GM12878 (cell line): ENCODE results near the gene KIF26A. TPM values are rescaled to one million over a fixed set of nuclear protein-coding genes. Genes with fewer than 3 reads are reported as not detected.

Source experiments
- ATAC-seq: fragments of 200-7000 bp; cut with Tn5 transposase; 3 replicates; pipeline ENCODE4 v1.9.1; 2020; ENCODE audit warnings: mild to moderate bottlenecking, moderate library complexity
- BruUV-seq: library from RNA; stranded (reverse); fragments of 400-500 nt; replicated peaks from 2 replicates; lab custom pipeline; 2021; lab: Mats Ljungman, UMichigan
- CTCF ChIA-PET: fragments of 300-600 bp; sonication (Branson Sonifier 250); formaldehyde crosslinking; extraction: SDS; loops from one replicate; lab custom pipeline; 2021; ENCODE audit warnings: inconsistent platforms; lab: Yijun Ruan, JAX
- POLR2A ChIA-PET: fragments of 350-600 bp; formaldehyde crosslinking; extraction: SDS; loops from one replicate; lab custom pipeline; 2021; ENCODE audit warnings: inconsistent platforms; lab: Charles Lee
- RAD21 ChIA-PET: fragments of 300-600 bp; sonication (Branson Sonifier 250); formaldehyde crosslinking; loops from one replicate; lab custom pipeline; 2023; ENCODE audit warnings: antibody characterized with exemption; ENCODE audit not compliant: unreplicated experiment; lab: Charles Lee
- SMC1A ChIA-PET: fragments of 300-600 bp; sonication (Branson Sonifier 250); formaldehyde crosslinking; loops from one replicate; lab custom pipeline; 2023; ENCODE audit not compliant: unreplicated experiment, uncharacterized antibody; lab: Charles Lee
- DNase-seq: peaks from one replicate; pipeline ENCODE4 v3.0.0-alpha.2; 2011; ENCODE audit warnings: low read depth, low spot score
- FAIRE-seq: peaks from 3 replicates; lab custom pipeline; 2011; peaks lifted over from hg19 to GRCh38; lab: Jason Lieb, UNC
- H2AFZ ChIP-seq: 2 replicates; pipeline ENCODE4 v1.6.0; 2011; ENCODE audit warnings: low read depth, low read length, control low read depth; ENCODE audit not compliant: control insufficient read depth
- H3K27ac ChIP-seq: 2 replicates; pipeline ENCODE4 v1.5.1; 2011; ENCODE audit warnings: control low read depth; ENCODE audit not compliant: control insufficient read depth, insufficient read depth
- H3K27me3 ChIP-seq, 2 experiments: replicated peaks in 1 of 2; 2 replicates each; pipeline versions ENCODE4 v1.6.0 to v1.6.1; 2011; ENCODE audit warnings: low read length in 1 of 2; ENCODE audit not compliant: control insufficient read depth in 2 of 2, insufficient read depth in 2 of 2
- H3K36me3 ChIP-seq, 2 experiments: 2 replicates each; pipeline ENCODE4 v1.5.1; 2011; ENCODE audit warnings: low read length in 1 of 2; ENCODE audit not compliant: control insufficient read depth in 2 of 2, insufficient read depth in 2 of 2
- H3K4me1 ChIP-seq: 2 replicates; pipeline ENCODE4 v1.6.1; 2011; ENCODE audit warnings: mild to moderate bottlenecking, low read length, moderate library complexity, mixed read lengths; ENCODE audit not compliant: control insufficient read depth, insufficient read depth
- H3K4me2 ChIP-seq: 2 replicates; pipeline ENCODE4 v1.6.0; 2011; ENCODE audit warnings: control low read depth; ENCODE audit not compliant: control insufficient read depth, insufficient read depth
- H3K4me3 ChIP-seq: fragments of 200-600 bp; sonication (generic); 2 replicates; pipeline ENCODE4 v1.5.1; 2016
- H3K79me2 ChIP-seq: 2 replicates; pipeline ENCODE4 v1.6.0; 2011; ENCODE audit warnings: low read length; ENCODE audit not compliant: control insufficient read depth, insufficient read depth
- H3K9ac ChIP-seq: 2 replicates; pipeline ENCODE4 v1.8.0; 2011; ENCODE audit warnings: low read length, control low read depth, mixed read lengths; ENCODE audit not compliant: control insufficient read depth, insufficient read depth
- H3K9me3 ChIP-seq: replicated peaks from 3 replicates; pipeline ENCODE4 v1.5.1; 2011; ENCODE audit warnings: mild to moderate bottlenecking, low read length; ENCODE audit not compliant: control insufficient read depth, insufficient read depth
- H4K20me1 ChIP-seq: 2 replicates; pipeline ENCODE4 v1.6.0; 2011; ENCODE audit not compliant: control insufficient read depth, insufficient read depth
- CBFB ChIP-seq: IDR thresholded peaks from 2 replicates; pipeline ENCODE4 v1.6.1; 2016; ENCODE audit warnings: antibody characterized with exemption, low read depth
- CHD4 ChIP-seq: fragments of 200-600 bp; sonication (generic); IDR thresholded peaks from 2 replicates; pipeline ENCODE4 v1.6.1; 2016; ENCODE audit warnings: mild to moderate bottlenecking
- CREB1 ChIP-seq: IDR thresholded peaks from 2 replicates; pipeline ENCODE4 v1.6.1; 2012; ENCODE audit warnings: low read depth, mild to moderate bottlenecking, inconsistent platforms
- CTCF ChIP-seq, 3 experiments: IDR thresholded peaks in 2 of 3; conservative IDR thresholded peaks in 1 of 3; 2 replicates each; pipeline ENCODE4 v1.5.1; 2011; ENCODE audit warnings: low read depth in 3 of 3, low read length in 3 of 3, mild to moderate bottlenecking in 3 of 3, control low read depth in 2 of 3, moderate library complexity in 2 of 3, inconsistent platforms in 1 of 3, mixed read lengths in 1 of 3; ENCODE audit not compliant: control insufficient read depth in 2 of 3, insufficient read depth in 1 of 3; ENCODE audit errors: extremely low read depth in 1 of 3
- ESRRA ChIP-seq: IDR thresholded peaks from 2 replicates; pipeline ENCODE4 v1.6.1; 2012; ENCODE audit warnings: mild to moderate bottlenecking, low read length, improper control_type of control experiment
- ETV6 ChIP-seq, 2 experiments: fragments of 450-650 bp in 1 of 2; IDR thresholded peaks in 1 of 2; conservative IDR thresholded peaks in 1 of 2; 2 replicates each; pipeline ENCODE4 v1.6.1; 2014; ENCODE audit warnings: antibody characterized with exemption in 1 of 2, borderline replicate concordance in 1 of 2, low read depth in 1 of 2, mild to moderate bottlenecking in 1 of 2, moderate library complexity in 1 of 2
- HDGF ChIP-seq: fragments of 450-650 bp; IDR thresholded peaks from 2 replicates; pipeline ENCODE4 v1.6.1; 2016; ENCODE audit warnings: antibody characterized with exemption
- NR2C2 ChIP-seq: IDR thresholded peaks from 2 replicates; pipeline ENCODE4 v1.6.1; 2011; ENCODE audit warnings: borderline replicate concordance, low read depth; ENCODE audit not compliant: control insufficient read depth, insufficient read length
- RAD21 ChIP-seq: IDR thresholded peaks from 2 replicates; pipeline ENCODE4 v1.6.1; 2011; ENCODE audit warnings: mild to moderate bottlenecking, low read depth, low read length, moderate library complexity; ENCODE audit not compliant: insufficient read depth
- RAD51 ChIP-seq: fragments of 450-650 bp; IDR thresholded peaks from 2 replicates; pipeline ENCODE4 v1.6.1; 2016; ENCODE audit warnings: moderate library complexity, mild to moderate bottlenecking, inconsistent platforms
- SIN3A ChIP-seq: IDR thresholded peaks from 2 replicates; pipeline ENCODE4 v1.6.1; 2012; ENCODE audit warnings: low read depth, low read length, improper control_type of control experiment
- SREBF1 ChIP-seq: IDR thresholded peaks from 2 replicates; pipeline ENCODE4 v1.6.1; 2012; ENCODE audit warnings: mild to moderate bottlenecking, low read length
- USF1 ChIP-seq: IDR thresholded peaks from 2 replicates; pipeline ENCODE4 v1.6.1; 2011; ENCODE audit warnings: borderline replicate concordance, low read depth, mild to moderate bottlenecking, moderate library complexity, mixed read lengths, low read length; ENCODE audit not compliant: insufficient read depth; ENCODE audit errors: extremely low read length
- WGBS: methylation state at CpG from one replicate; pipeline ENCODE4 v1.1.6; 2016; ENCODE audit warnings: low lambda C conversion rate; ENCODE audit not compliant: insufficient replicate concordance, insufficient coverage; ENCODE audit errors: missing lambda C conversion rate; 5-methylcytosine and 5-hydroxymethylcytosine counted together
- in situ Hi-C: fragments of 300-500 bp; cut with MboI; formaldehyde crosslinking; loops from 9 replicates; pipeline ENCODE4 v1.14.3; 2018; ENCODE audit warnings: mixed read lengths
- intact Hi-C: fragments of 100-400 bp; cut with micrococcal nuclease; formaldehyde crosslinking; loops from one replicate; pipeline ENCODE4 v1.14.2; 2022; ENCODE audit not compliant: unreplicated experiment
- polyA plus RNA-seq, 11 experiments: library from polyadenylated mRNA; depleted of rRNA in 4 of 11; unstranded in 6 of 11; stranded (reverse) in 5 of 11; fragments of >200 nt; fragmentation: Nextera tagmentation in 4 of 11; fragmentation: Illumina TruSeq in 1 of 11; extraction: Ambion mirVana in 4 of 11; extraction: Trizol in 1 of 11; gene quantifications; 1 replicate in 1 of 11; 2 replicates in 10 of 11; pipeline versions ENCODE4 v1.2.1 to v1.2.3, GENCODE V29; 2011 to 2016; ENCODE audit warnings: inconsistent platforms in 2 of 11, missing spikeins in 2 of 11, low read depth in 1 of 11
- total RNA-seq, 4 experiments: library from RNA; depleted of rRNA in 3 of 4; stranded (reverse); fragments of >200 nt in 3 of 4; fragmentation: Illumina TruSeq in 1 of 4; extraction: Trizol in 1 of 4; gene quantifications; 2 replicates each; pipeline versions ENCODE4 v1.2.1 to v1.2.3, GENCODE V29; 2013 to 2021
- TF ChIP-seq, protein P1 (sequence below): fragments of 450-650 bp; conservative IDR thresholded peaks from 2 replicates; pipeline ENCODE4 v1.6.1; 2017; ENCODE audit warnings: mild to moderate bottlenecking, moderate library complexity
- TF ChIP-seq, protein P2 (sequence below): fragments of 450-650 bp; IDR thresholded peaks from 2 replicates; pipeline ENCODE4 v1.6.1; 2017; ENCODE audit warnings: borderline replicate concordance

The KIF26A gene
- total and polyA plus RNA-seq, 10 of the 15 experiments (the other 5 are each of a cell fraction or from before 2014, with no cell fraction given): 0.05 TPM; not detected in 9

DNA sequence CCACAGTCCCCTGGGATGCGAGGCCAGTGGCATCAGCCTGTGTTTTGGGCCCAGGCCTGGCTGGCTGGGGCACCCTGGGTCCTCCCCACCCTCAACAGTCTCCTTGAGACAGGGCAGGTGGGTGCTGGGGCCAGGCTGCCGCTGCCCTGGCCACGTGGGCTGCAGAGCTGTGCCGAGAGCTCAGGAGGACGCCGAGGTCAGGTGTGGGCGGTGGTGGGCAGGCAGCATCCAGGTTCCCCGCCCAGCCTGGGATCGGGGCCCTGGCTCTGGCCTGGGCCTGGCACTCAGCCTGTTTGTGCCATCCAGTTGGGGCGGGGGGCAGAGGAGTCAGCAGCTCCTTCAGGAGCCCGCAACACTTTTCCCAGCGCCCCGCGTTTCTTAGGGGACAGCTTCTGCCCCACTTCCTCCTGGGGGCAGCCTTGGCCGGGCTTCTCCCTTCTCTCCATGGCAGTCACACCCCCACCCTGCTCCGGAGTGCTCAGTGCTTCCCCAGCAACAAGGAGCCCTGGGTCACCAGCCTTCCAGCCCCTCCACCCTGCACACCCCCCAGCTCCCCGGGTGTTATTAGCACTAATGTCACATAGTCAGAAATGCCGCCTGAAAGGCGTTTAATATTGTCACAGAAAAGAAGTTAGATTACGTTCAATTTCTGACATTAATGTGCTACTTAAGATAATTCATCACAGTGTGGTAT, 30.8 kb downstream of the KIF26A start (continued):
- TF ChIP-seq ETV6 (conservative IDR thresholded peaks at IDR 0.05 in 1 of 2, IDR thresholded peaks at IDR 0.05 in 1 of 2; ENCODE audit: borderline replicate concordance in 1 of 2, low read depth in 1 of 2) (no peak), CHD4 (no peak), RAD51 (no peak), CBFB (no peak)

DNA sequence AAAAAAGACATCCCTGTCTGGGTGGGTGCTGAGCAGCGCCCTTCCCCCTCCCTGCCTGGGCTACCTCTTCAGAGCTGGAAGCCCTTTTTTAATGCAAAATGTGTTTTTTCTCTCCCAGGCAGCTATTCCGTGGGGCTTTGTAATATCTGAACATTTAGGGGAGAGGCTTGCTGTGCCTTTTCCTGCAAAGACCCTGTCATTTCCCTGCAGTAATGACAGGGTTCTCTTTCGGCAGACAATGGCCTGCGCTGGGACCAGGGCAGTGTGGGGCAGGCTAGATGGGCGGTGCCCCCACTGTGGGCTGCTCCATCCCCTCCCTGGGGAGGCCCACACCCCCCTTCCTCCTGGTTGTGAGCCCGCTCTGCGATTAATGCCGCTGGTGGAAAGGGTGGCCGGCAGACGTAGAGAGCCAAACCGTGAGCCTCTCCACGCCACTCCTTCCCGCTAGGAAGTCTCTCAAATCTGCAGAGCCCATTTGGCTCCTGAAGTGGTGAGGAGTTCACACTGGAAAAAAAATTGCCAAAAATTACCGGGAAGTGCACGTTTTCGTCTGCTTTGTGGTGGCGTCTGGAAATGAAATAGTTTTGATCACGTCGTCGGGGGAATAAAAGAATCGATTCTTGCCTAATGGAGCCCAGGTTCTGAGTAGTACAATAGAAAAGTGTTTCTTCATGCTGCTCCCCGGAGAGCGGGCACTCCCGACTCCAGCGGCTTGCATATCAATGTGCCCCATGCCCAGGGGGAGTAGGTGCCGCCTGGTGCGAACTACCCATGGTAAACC, 31.5 kb downstream of the KIF26A start:
- Histone ChIP-seq H3K4me1 (no peaks in the 10 kb centered on the region), H3K36me3 (no peaks in the 10 kb centered on the region), H3K79me2 (no peaks in the 10 kb centered on the region), H3K9ac (no peak overlapping the region), H3K9me3 (no peaks in the 10 kb centered on the region), H3K27me3 (no peaks in the 10 kb centered on the region), H3K4me2 (no peak overlapping the region), H4K20me1 (no peaks in the 10 kb centered on the region), H3K27ac (no peak overlapping the region), H3K4me3 (no peak overlapping the region), H2AFZ (no peak overlapping the region)
- 55% methylated on average over 25 of the region's 27 CpGs for WGBS
- BruUV-seq: no TSS peak
- FAIRE-seq: no peak
- ATAC-seq: no peak
- in situ Hi-C loops (no loop called here), intact Hi-C loops (no loop called here)
- ChIA-PET SMC1A (no interaction called here), POLR2A (no interaction called here), CTCF (no interaction called here), RAD21 (no interaction called here)
- DNase-seq: no peak
- TF ChIP-seq CTCF (IDR thresholded peaks at IDR 0.05 in 2 of 3, conservative IDR thresholded peaks at IDR 0.05 in 1 of 3; ENCODE audit: control insufficient read depth in 2 of 3, extremely low read depth in 1 of 3, insufficient read depth in 1 of 3, low read depth in 3 of 3, low read length in 3 of 3): no peak
- no peak for TF ChIP-seq CREB1
- TF ChIP-seq, protein P1, sequence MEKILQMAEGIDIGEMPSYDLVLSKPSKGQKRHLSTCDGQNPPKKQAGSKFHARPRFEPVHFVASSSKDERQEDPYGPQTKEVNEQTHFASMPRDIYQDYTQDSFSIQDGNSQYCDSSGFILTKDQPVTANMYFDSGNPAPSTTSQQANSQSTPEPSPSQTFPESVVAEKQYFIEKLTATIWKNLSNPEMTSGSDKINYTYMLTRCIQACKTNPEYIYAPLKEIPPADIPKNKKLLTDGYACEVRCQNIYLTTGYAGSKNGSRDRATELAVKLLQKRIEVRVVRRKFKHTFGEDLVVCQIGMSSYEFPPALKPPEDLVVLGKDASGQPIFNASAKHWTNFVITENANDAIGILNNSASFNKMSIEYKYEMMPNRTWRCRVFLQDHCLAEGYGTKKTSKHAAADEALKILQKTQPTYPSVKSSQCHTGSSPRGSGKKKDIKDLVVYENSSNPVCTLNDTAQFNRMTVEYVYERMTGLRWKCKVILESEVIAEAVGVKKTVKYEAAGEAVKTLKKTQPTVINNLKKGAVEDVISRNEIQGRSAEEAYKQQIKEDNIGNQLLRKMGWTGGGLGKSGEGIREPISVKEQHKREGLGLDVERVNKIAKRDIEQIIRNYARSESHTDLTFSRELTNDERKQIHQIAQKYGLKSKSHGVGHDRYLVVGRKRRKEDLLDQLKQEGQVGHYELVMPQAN: no peak
- no peak for TF ChIP-seq NR2C2
- TF ChIP-seq HDGF: no peak
- TF ChIP-seq SREBF1: no peak
- TF ChIP-seq ESRRA: no peak
- TF ChIP-seq, protein P2, sequence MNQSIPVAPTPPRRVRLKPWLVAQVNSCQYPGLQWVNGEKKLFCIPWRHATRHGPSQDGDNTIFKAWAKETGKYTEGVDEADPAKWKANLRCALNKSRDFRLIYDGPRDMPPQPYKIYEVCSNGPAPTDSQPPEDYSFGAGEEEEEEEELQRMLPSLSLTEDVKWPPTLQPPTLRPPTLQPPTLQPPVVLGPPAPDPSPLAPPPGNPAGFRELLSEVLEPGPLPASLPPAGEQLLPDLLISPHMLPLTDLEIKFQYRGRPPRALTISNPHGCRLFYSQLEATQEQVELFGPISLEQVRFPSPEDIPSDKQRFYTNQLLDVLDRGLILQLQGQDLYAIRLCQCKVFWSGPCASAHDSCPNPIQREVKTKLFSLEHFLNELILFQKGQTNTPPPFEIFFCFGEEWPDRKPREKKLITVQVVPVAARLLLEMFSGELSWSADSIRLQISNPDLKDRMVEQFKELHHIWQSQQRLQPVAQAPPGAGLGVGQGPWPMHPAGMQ: no peak
- no peak for TF ChIP-seq RAD21
- TF ChIP-seq SIN3A: no peak
- TF ChIP-seq CHD4: no peak
- no peak for TF ChIP-seq USF1
